ENCODE measurements around the gene DENND1B.

GRCh38 chr1:197553281-197553680, 222.0 kb downstream of the DENND1B start:
- no peak for TF ChIP-seq KDM1A (IDR thresholded peaks at IDR 0.05; ENCODE audit: low read depth)
- TF ChIP-seq EP300 (IDR thresholded peaks at IDR 0.05) = no peak
- no peak for TF ChIP-seq CTCF (IDR thresholded peaks at IDR 0.05)
- TF ChIP-seq KDM5A (IDR thresholded peaks at IDR 0.05) = no peak
- no peak for TF ChIP-seq HOXA7 (CRISPR knock-in tag; IDR thresholded peaks at IDR 0.05)
- no peak for TF ChIP-seq BHLHE40 (IDR thresholded peaks at IDR 0.05; ENCODE audit: low read depth, low read length)

Data from A549 (cell line).